Activated CD4-positive, alpha-beta T cell treated with anti-CD3 and anti-CD28 coated beads, Interleukin-2, amount 50 U/mL, for 48 hours (primary cell): ENCODE data around the gene CTSW.
"Not testable (repeated sequence)": the region's sequence is repeated elsewhere in the genome, so short reads cannot be mapped to it uniquely, and the experiment has no call there.

ENCODE experiments used
- DNase-seq, 2 experiments: peaks; one replicate each; pipeline ENCODE4 v3.0.0-alpha.2; 2020

Gene CTSW

GRCh38 chr11:65879617-65880016 lies at the start of gene CTSW:
TSS of gene CTSW (plus strand) at chr11:65879837. CDS start at chr11:65879855, 18 bp downstream.
- peak in 1 of 2 experiments; percentile 32 for DNase-seq

- DNase-seq: not testable (repeated sequence)
These were observed 47.4 kb upstream of the CTSW start for GRCh38 chr11:65832231-65832630.

- peak; percentile 96 to 98 for DNase-seq
These were observed 46.2 kb upstream of the CTSW start, which contains the start of gene SNX32 for GRCh38 chr11:65833297-65834030. TSS of gene SNX32 (plus strand) at chr11:65833963. CDS start at chr11:65834066, 103 bp downstream.

GRCh38 chr11:65834202-65834601 lies 45.4 kb upstream of the CTSW start:
- no peak for DNase-seq

GRCh38 chr11:65842144-65842543 lies 37.5 kb upstream of the CTSW start:
- DNase-seq: no peak

GRCh38 chr11:65843811-65844210 lies 35.8 kb upstream of the CTSW start:
- no peak for DNase-seq

- DNase-seq: no peak
These were observed 35.3 kb upstream of the CTSW start for GRCh38 chr11:65844231-65844872.

- DNase-seq: no peak
These were observed 31.9 kb upstream of the CTSW start for GRCh38 chr11:65847746-65848145.

- DNase-seq: not testable (repeated sequence)
These were observed 30.9 kb upstream of the CTSW start for GRCh38 chr11:65848693-65849092.

- no peak for DNase-seq
These were observed 30.3 kb upstream of the CTSW start for GRCh38 chr11:65849366-65849765.

- no peak for DNase-seq
These were observed 29.8 kb upstream of the CTSW start for GRCh38 chr11:65849771-65850216.

GRCh38 chr11:65850217-65851082 lies 29.2 kb upstream of the CTSW start:
- no peak for DNase-seq

GRCh38 chr11:65851083-65851579 lies 28.5 kb upstream of the CTSW start:
- no peak for DNase-seq

- no peak for DNase-seq
These were observed 27.7 kb upstream of the CTSW start for GRCh38 chr11:65851811-65852507.

- DNase-seq: no peak
These were observed 27.0 kb upstream of the CTSW start for GRCh38 chr11:65852508-65853245.

- DNase-seq: no peak
These were observed 26.2 kb upstream of the CTSW start for GRCh38 chr11:65853246-65853979.

- DNase-seq: no peak
These were observed 25.5 kb upstream of the CTSW start for GRCh38 chr11:65854161-65854592.

GRCh38 chr11:65854852-65855837 lies 24.5 kb upstream of the CTSW start:
- no peak for DNase-seq

GRCh38 chr11:65855927-65856363 lies 23.7 kb upstream of the CTSW start:
- DNase-seq: no peak
